ENCODE results near the gene ZBED1. TPM values are rescaled to one million over a fixed set of nuclear protein-coding genes. Genes with fewer than 3 reads are reported as not detected.
A peak's percentile ranks its signal among the peaks of the same experiment; 100 is the strongest.
"Not testable (repeated sequence)": the region's sequence is repeated elsewhere in the genome, so short reads cannot be mapped to it uniquely, and the experiment has no call there.

Gene ZBED1
- total RNA-seq = 45.8 and 75.3 TPM in 2 replicates

DNA sequence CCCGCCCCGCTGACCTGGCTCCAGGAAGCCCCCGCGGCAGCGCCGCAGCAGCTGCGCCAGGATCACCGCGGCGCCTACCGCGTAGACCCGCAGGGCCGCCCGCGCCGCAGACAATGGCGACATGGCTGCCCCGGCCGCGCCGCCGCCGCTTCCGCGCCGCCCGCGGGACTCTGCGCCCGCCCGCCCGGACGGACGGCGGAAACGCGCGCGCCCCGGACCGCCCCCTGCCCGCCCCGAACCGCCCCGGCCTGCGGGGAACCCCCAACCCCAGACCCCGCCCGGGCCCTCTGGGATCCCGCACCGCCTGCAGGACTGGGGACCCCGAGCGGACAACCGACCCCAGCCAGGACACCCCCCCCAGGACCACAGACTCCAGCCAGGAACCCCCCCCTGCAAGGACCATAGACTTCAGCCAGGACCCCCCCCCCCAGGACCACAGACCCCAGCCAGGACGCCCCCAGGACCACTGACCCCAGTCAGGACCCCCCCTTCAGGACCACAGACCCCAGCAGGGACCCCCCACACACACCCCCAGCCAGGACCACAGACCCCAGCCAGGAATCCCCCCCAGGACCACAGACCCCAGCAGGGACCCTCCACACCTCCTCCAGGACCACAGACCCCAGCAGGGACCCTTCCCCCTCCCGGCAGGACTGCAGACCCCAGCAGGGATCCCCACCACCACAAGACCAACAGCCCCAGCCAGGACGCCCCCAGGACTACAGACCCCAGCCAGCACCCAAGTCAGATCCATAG lies at the start of gene ZBED1, which contains the start of gene DHRSX:
ZBED1 (minus strand) TSS at position 174 of the 756 bp plus-strand sequence. CDS start 10,257 bp downstream, outside the sequence.
DHRSX (minus strand) TSS at position 174 of the 756 bp plus-strand sequence; CDS start at position 123, 51 bp downstream.
- no peak for DNase-seq (ENCODE audit: low read depth)

- DNase-seq (ENCODE audit: low read depth) = no peak
Measured at GRCh38 chrX:2549876-2550275, 49.1 kb upstream of the ZBED1 start.

DNA sequence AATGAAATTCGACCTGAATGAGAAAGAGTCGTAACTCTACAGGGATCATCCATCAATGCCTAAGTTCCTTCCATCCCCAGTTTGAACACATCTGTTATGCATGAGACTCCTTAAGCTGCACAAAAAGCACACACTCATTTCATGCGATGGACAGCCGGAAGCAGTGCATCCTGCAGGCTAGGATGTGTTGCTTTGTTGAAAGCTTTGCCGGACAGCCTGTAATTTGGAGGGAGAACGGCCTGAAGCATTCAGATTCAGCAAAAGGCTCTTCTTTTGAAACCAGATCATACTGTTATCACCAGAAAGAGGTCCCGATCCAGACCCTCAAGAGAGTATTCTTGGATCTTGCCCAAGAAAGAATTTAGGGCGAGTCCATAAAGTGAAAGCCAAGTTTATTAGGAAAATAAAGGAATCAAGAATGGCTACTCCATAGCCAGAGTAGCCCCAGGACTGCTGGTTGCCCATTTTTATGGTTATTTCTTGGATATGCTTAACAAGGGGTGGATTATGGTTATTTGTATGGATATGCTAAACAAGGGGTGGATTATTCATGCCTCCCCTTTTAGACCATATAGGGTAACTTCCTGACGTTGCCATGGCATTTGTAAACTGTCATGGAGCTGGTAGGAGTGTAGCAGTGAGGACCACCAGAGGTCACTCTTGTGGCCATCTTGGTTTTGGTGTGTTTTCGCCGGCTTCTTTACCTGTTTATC lies 48.1 kb upstream of the ZBED1 start:
- no peak for DNase-seq (ENCODE audit: low read depth)

- DNase-seq (ENCODE audit: low read depth) = no peak
Measured at GRCh38 chrX:2547736-2548135, 47.0 kb upstream of the ZBED1 start.

- DNase-seq (ENCODE audit: low read depth) = no peak
Measured at GRCh38 chrX:2546496-2546895, 45.7 kb upstream of the ZBED1 start.

DNA sequence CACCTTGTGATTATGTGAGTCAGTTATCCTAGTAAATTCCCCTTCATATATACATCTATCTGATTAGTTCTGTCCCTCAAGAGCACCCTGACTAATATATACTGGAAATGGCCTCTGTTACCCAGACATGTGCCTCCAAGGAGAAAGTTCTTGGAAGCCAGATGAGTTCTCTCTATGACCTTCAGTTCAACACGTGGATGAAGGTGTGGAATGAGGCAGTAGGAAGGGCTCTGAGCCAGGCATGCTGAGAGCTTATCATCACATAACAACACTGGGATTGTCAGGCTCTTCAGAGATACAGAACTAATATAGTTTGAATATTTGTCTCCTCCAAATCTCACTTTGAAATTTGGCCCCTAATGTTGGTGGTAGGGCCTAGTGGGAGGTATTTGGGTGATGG lies 44.4 kb upstream of the ZBED1 start:
- DNase-seq (ENCODE audit: low read depth) = no peak

DNA sequence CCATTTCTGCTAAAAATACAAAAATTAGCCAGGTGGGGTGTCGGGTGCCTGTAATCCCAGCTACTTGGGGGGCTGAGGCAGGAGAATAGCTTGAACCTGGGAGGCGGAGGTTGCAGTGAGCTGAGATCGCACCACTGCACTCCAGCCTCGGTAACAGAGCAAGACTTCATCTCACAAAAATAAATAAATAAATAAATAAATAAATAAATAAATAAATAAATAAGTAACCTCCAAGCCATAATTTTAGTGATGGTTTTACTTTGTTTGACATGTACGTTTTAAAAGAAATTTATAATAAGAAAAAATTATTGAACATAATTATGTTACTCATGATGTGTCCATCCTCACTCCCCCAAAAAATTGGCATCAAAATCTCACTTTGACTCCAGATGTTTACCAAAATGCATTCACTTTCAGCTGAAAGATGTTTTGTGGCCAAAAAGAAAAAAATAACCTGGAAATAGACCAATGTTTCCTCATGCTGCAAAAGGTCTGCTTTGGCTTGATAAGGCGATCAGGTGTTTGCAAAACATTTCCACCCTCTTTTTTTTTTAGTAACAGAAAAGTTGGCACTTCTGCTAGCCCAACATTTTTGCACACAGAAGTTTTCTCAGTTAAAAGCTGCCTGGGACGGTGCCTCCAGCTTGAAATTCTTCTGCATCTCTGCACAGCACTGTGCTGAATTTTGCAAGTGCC lies 42.2 kb upstream of the ZBED1 start:
- DNase-seq (ENCODE audit: low read depth) = no peak

GRCh38 chrX:2541603-2542002 lies 40.8 kb upstream of the ZBED1 start:
- DNase-seq (ENCODE audit: low read depth) = no peak

DNA sequence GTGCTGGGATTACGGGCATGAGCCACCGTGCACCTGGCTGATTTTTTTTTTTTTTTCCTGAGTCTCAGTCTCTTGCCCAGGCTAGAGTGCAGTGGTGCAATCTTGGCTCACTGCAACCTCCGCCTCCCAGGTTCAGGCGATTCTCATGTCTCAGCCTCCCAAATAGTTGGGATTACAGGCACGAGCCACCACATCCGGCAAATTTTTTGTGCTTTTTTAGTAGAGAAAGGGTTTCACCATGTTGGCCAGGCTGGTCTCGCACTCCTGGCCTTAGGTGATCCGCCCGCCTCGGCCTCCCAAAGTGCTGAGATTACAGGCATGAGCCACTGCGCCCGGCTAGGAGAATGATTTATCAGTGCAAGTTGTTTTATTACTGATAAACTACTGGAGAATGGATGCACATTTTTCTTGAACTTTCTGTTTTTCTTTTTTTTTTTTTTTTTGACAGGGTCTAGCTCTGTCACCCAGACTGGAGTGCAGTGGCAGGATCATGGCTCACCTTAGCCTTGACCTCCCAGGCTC lies 39.7 kb upstream of the ZBED1 start:
- peak; percentile 22 for DNase-seq (ENCODE audit: low read depth)

GRCh38 chrX:2539586-2539985 lies 38.8 kb upstream of the ZBED1 start:
- no peak for DNase-seq (ENCODE audit: low read depth)

DNA sequence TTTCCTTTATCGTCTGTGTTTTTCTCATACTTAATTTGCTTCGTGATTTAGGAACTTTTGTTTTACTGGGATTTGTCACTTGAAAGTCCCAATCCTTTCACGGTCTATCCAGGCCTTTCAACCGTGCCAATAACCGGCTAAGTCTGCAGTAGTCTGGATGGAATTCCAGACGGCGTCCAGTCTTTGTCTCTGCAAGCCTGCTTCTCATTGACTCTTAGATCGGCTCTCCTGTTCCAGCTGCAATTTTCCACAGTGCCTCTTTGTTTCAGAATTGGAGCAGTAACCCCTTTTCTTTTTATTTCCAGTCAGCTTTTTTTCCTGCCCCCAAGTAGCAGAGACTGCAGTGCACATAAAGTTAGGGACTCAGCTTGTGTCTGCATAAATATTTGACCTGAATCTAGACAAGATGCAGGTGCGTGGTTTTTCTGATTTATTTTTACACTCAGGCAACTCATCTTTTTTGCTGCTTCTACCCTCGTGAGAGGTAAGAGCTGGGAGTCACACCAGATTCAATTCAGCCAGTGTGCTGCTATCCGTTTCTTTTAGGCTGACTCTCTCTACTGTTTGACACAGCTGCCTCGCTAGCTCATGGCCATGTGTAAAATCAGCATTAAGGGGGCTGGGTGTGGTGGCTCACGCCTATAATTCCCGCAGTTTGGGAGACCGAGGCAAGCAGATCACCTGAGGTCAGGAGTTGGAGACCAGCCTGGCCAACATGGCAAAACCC lies 37.4 kb upstream of the ZBED1 start:
- DNase-seq (ENCODE audit: low read depth) = no peak

DNA sequence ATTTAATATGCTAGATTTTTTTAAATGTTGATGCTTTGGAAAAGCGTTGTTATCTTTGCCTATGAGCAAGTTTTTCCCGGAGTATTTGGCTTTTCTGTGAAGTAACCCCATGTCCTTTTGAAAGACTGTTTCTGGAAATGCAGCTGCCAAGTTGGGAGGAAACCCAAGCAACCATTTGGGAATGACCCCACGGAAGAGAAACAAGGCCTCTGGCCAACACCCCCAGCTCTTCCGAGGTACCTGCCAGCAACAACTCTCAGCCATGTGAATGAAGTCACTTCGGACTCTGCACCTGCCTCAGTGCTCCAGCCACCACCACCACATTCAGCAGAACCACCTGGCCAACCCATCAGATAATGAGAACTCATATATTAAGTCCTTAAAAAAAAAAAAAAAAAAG lies 36.2 kb upstream of the ZBED1 start:
- no peak for DNase-seq (ENCODE audit: low read depth)

GRCh38 chrX:2536141-2536540 lies 35.4 kb upstream of the ZBED1 start:
- DNase-seq (ENCODE audit: low read depth) = no peak

- DNase-seq (ENCODE audit: low read depth) = not testable (repeated sequence)
Measured at GRCh38 chrX:2534261-2535021, 33.7 kb upstream of the ZBED1 start.

GRCh38 chrX:2533424-2533823 lies 32.6 kb upstream of the ZBED1 start:
- no peak for DNase-seq (ENCODE audit: low read depth)

DNA sequence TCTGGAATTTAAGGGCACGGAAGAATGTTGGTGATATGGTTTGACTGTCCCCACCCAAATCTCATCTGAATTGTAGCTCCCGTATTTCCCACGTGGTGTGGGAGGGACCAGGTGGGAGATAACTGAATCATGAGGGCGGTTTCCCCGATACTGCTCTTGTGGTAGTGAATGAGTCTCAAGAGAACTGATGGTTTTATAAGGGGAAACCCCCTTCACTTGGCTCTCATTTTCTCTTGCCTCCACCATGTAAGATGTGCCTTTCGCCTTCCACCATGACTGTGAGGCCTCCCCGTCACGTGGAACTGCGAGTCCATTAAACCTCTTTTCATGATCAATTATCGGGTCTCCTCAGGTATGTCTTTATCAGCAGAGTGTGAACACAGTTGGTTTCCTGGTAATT lies 25.6 kb upstream of the ZBED1 start:
- no peak for DNase-seq (ENCODE audit: low read depth)

- no peak for DNase-seq (ENCODE audit: low read depth)
Measured at GRCh38 chrX:2523911-2524310, 23.1 kb upstream of the ZBED1 start.

- no peak for DNase-seq (ENCODE audit: low read depth)
Measured at GRCh38 chrX:2521927-2522386, 21.2 kb upstream of the ZBED1 start.

- no peak for DNase-seq (ENCODE audit: low read depth)
Measured at GRCh38 chrX:2521092-2521926, 20.5 kb upstream of the ZBED1 start.

DNA sequence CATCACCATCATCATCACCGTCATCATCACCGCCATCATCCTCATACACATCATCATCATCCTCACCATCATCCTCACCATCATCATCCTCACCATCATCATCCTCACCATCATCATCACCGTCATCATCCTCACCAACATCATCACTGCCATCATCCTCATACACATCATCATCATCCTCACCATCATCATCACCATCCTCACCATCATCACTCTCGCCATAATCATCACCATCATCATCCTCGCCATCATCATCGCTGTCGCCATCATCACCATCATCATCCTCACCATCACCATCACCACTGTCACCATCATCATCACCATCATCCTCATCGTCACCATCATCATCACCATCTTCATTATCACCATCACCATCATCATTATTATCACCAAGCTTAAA lies 19.8 kb upstream of the ZBED1 start:
- no peak for DNase-seq (ENCODE audit: low read depth)

All from renal cortical epithelial cell (primary cell).